NCI-H774 (cell line): Measurements from ENCODE around the gene FAM168B.

Experiments used
- DNase-seq: peaks from one replicate; lab custom pipeline; 2025; lab: John Stamatoyannopoulos, UW

The FAM168B gene

DNA sequence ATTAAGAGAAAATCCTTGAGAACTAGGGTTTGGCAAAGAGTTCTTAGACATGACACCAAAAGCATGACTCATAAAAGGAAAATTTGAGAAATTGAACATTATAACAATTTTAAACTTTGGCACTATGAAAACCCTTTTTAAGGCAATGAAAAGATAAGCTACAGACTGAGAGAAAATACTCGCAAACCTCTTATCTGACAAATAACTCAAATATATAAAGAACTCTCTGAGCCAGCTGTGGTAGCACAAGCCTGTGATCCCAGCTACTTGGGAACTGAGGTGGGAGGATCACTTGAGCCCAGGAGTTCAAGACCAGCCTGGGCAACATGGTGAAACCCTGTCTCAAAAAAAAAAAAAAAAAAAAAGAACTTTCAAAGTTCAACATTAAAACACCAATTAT, 70.5 kb downstream of the FAM168B start:
- no peak for DNase-seq

- no peak for DNase-seq
These were observed 76.2 kb downstream of the FAM168B start for GRCh38 chr2:131016826-131017741.

DNA sequence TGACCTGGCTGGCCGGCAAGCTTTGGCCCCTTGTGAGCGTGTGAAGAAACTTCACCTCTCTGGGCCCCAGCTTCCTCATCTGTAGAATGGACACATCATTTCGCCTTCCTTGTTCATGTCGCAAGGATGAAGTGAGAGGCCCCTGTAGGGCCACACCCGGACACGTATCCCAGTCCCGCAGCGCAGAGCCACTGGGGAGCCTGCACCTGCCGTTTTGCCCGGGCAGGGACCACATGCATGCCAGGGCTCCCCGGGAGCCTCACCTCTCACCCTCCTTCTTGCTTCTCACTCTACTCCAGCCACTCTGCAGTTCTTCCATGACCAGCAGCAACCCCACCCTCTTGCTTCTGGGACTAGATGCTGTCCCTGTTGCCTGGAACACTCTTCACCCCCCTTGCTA, 77.5 kb downstream of the FAM168B start:
- DNase-seq, result no peak

DNA sequence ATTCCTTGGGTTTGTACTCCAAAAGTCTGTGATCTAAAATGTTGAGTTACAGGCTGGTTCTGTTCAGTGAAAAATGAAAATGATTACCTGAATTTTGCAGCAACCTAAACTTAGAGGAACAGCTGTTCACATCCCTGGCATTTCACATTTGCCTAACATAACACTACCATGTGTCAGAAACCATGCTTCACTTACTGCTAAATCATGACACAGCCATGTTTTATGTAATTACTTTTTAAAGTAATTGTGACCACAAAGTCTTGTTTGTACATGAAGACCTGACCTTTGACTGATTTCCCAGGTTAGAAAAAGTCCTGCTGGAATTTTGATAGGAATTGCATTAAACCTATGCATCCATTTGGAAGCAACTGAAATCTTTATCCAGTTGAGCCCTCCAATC, 79.1 kb downstream of the FAM168B start:
- DNase-seq, result no peak

DNA sequence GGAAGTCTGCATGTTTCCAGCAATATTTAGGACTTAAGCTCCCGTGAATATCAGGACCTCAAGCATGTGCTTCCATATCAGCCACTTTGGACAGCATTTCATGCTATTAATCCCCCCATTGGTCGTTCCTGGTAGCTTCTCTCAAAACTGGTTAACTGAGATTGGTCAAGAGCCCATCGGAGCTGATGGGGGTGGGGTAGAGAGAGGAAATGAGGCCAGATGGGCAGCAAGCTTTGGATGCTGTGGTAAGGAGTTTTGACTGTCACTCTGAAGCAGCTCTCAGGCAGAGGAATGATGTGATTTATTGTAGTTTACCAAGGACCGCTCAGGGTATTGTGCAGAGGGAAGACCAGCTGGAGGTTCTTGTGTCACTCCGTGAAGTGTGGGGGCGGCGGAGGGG, 81.8 kb downstream of the FAM168B start:
- DNase-seq, result no peak

DNA sequence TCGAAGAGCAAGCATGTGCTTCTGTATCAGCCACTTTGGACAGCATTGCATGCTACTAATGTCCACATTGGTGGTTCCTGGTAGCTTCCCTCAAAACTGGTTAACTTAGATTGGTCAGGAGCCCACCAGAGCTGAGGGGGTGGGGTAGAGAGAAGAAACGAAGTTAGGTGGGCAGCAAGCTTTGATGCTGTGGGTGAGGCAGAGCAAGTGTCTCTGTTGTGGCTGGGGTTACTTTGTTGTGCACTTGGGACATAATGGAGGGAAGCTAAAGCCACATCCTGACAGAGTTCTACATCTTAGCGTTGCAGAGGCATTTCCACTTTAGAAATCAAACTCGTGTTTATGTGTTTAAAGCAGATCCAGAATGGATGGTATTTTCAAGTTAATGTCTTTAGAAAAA, 82.7 kb downstream of the FAM168B start:
- DNase-seq, result no peak

GRCh38 chr2:131009713-131010475, 83.4 kb downstream of the FAM168B start:
- no peak for DNase-seq

- DNase-seq, result no peak
These were observed 84.3 kb downstream of the FAM168B start for GRCh38 chr2:131008967-131009366.

GRCh38 chr2:131006561-131006960, 86.7 kb downstream of the FAM168B start:
- DNase-seq, result no peak

- no peak for DNase-seq
These were observed 87.9 kb downstream of the FAM168B start for GRCh38 chr2:131005216-131005935.

DNA sequence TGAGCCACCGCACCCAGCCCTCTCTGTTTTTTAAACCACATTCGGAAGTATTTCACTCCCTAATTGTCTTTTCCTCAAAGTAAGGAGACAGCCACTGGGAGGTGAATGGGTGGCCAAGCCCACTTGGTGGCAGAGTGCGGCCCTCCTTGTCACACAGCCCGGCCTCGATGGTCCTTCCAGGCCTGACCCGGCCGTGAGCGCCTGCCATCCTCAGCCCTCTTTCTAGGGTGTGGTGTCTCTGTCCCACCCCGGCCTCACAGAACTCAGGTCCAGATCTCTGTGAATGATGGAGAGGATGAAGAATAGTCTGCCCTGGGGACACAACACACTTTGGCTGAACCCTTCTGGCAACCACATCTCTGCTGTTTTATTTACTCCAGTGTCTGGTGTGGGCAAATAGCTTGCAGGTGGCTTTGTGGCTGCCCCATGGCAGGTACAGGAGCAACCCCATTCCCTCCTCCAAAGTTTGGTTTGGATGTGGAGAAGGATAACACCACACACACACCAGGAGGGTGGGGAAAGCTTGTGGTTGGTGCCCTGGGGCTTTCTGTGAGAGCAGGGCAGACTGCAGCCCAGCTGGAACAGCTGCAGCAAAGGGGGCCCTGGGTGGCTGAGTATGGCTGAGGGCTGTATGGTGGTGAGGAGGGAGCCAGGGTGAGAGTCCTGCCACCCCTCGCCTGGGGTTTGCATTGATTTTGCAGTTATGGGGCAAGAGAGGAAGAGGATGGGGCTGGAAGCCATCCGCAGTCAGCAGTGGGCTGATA, 88.6 kb downstream of the FAM168B start:
- no peak for DNase-seq

DNA sequence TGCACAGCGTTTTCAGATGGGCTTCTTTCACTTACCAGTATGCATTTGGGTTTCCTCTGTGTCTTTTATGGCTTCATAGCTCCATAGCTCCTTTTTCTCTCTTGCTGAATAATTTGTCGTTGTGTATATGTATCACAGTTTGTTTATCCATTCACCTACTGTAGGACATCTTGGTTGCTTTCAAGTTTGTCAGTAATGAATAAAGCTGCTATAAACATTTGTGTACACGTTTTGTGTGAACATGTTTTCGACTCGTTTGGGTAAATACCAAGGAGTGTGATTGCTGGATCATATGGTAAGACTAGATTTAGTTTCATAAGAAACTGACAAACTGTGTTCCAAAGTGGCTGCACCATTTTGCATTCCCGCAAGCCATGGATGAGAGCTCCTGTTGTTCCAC, 94.7 kb downstream of the FAM168B start:
- no peak for DNase-seq
